ENCODE measurements around the gene CHCHD4. TPM values are rescaled to one million over a fixed set of nuclear protein-coding genes. Genes with fewer than 3 reads are reported as not detected.

Gene CHCHD4
- total RNA-seq, result 17.5 and 23.9 TPM in 2 replicates

GRCh38 chr3:14124615-14125192, at the start of gene CHCHD4, which contains the start of gene TMEM43:
CHCHD4 (minus strand) TSS chr3:14124870; CDS start chr3:14124676, 194 bp downstream.
TMEM43 (plus strand) TSS chr3:14125052; CDS start chr3:14125194, 142 bp downstream.

Other genes starting within 250 kb of the CHCHD4 start
- gene WNT7A, start 244.8 kb downstream of the CHCHD4 start, total RNA-seq, result not detected in 2 replicates
- 74.4 and 97.0 TPM in 2 replicates for gene TMEM43, start 182 bp upstream of the CHCHD4 start, total RNA-seq
- gene XPC, start 53.7 kb upstream of the CHCHD4 start, total RNA-seq, result 36.5 and 37.4 TPM in 2 replicates
- 12.7 and 15.0 TPM in 2 replicates for gene LSM3, start 53.9 kb upstream of the CHCHD4 start, total RNA-seq

Data from epithelial cell of umbilical artery (primary cell).